HCT116 (cell line): ENCODE data around the gene HLA-DOA.

ENCODE experiments used
- EZH2phosphoT487 ChIP-seq: fragments of 200-600 bp; IDR thresholded peaks from 2 replicates; pipeline ENCODE4 v1.6.1; 2018; ENCODE audit warnings: antibody characterized with exemption, borderline replicate concordance
- POLR2A ChIP-seq: IDR thresholded peaks from 2 replicates; pipeline ENCODE4 v1.7.0; 2011; ENCODE audit warnings: borderline replicate concordance; ENCODE audit not compliant: insufficient read depth, insufficient read length; ENCODE audit errors: extremely low read depth

DNA sequence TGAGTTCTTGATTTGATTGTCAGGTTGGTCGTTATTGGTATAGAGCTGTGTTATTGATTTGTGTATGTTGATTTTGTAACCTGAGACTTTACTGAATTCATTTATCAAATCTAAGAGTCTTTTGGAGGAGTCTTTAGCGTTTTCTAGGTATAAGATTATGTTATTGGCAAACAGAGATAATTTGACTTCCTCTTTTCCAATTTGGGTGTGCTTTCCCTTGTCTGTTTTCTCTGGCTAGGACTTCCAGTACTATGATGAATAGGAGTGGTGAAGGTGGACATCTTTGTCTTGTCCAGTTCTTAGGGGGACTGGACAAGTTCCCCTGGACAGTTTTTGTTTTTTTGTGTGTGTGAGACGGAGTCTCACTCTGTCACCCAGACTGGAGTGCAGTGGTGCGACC, 17.4 kb downstream of the HLA-DOA start:
- TF ChIP-seq EZH2phosphoT487: no peak
- no peak for TF ChIP-seq POLR2A
